Sigmoid colon (tissue), 4 donors: ENCODE measurements around the gene NRG2.

Experiments used
- POLR2A ChIP-seq, 2 donors: fragments of 450-650 bp; IDR thresholded peaks; one replicate each; pipeline ENCODE4 v1.6.1; 2016; ENCODE audit warnings: antibody characterized with exemption in 2 of 2, mild to moderate bottlenecking in 2 of 2, moderate library complexity in 2 of 2
- POLR2AphosphoS5 ChIP-seq, 4 donors: sonication (generic); formaldehyde crosslinking; IDR thresholded peaks; one replicate each; pipeline ENCODE4 v1.6.1; 2017; ENCODE audit warnings: antibody characterized with exemption in 4 of 4
- TF ChIP-seq, protein P1 (sequence below), 4 experiments: fragments of 450-650 bp in 3 of 4; fragments of 200-600 bp in 1 of 4; IDR thresholded peaks; one replicate each; pipeline ENCODE4 v1.5.1; 2016 to 2019; ENCODE audit warnings: antibody characterized with exemption in 4 of 4, mild to moderate bottlenecking in 3 of 4, moderate library complexity in 2 of 4

DNA sequence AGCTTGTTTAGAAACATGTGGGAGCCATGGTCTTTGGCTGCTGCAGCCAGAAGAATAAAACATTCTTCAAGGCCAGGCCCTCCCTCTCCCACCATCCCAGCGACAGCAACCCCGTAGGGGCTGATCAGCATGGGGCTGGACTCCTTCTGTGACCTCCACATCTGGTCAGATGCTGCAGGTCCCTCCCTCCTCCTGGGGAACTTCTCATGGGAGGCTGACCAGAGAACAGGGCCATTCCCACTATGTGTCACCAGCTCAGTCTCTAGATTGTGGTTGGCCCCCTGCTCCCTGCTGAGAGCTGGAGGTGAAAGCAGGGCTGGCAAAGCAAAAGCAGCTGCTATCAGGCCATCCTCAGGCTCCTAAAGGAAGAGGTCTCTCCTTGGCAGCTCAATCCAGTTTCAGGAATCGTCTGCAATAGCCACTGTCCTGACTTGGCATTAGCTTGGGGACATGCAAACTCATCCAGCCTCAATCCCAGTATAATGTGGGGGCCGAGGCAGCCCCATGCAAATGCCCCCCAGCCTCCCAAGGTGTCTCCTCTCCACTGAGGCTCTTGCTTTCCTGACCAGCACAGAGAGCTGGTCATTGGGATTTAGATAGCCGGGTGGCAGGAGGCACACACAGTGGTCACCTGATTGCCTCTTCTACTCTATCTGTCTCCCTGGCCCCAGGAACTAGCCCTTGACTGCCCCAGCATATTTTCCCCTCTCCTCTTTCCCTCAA is 81.5 kb downstream of the NRG2 start:
- TF ChIP-seq POLR2A (IDR thresholded peaks at IDR 0.05) (no peak), POLR2AphosphoS5 (IDR thresholded peaks at IDR 0.05) (no peak)
- TF ChIP-seq, protein P1, sequence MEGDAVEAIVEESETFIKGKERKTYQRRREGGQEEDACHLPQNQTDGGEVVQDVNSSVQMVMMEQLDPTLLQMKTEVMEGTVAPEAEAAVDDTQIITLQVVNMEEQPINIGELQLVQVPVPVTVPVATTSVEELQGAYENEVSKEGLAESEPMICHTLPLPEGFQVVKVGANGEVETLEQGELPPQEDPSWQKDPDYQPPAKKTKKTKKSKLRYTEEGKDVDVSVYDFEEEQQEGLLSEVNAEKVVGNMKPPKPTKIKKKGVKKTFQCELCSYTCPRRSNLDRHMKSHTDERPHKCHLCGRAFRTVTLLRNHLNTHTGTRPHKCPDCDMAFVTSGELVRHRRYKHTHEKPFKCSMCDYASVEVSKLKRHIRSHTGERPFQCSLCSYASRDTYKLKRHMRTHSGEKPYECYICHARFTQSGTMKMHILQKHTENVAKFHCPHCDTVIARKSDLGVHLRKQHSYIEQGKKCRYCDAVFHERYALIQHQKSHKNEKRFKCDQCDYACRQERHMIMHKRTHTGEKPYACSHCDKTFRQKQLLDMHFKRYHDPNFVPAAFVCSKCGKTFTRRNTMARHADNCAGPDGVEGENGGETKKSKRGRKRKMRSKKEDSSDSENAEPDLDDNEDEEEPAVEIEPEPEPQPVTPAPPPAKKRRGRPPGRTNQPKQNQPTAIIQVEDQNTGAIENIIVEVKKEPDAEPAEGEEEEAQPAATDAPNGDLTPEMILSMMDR (IDR thresholded peaks at IDR 0.05): no peak
